GM18867 (cell line): ENCODE results near the gene FGF2.
"Not testable (repeated sequence)": the region's sequence is repeated elsewhere in the genome, so short reads cannot be mapped to it uniquely, and the experiment has no call there.

Experiments
- ATAC-seq: cut with Tn5 transposase; IDR thresholded peaks from one replicate; pipeline ENCODE4 v1.9.1; 2021; ENCODE audit warnings: mild to moderate bottlenecking, moderate library complexity; ENCODE audit not compliant: unreplicated experiment

Gene FGF2

GRCh38 chr4:122844391-122844790, 17.8 kb downstream of the FGF2 start:
- ATAC-seq = not testable (repeated sequence)

- no peak for ATAC-seq
Observed at GRCh38 chr4:122845066-122845465, 18.4 kb downstream of the FGF2 start.

GRCh38 chr4:122845760-122846159, 19.1 kb downstream of the FGF2 start:
- peak; percentile 67 for ATAC-seq

GRCh38 chr4:122847931-122848330, 21.3 kb downstream of the FGF2 start:
- ATAC-seq = no peak

GRCh38 chr4:122849789-122850188, 23.2 kb downstream of the FGF2 start:
- not testable (repeated sequence) for ATAC-seq

GRCh38 chr4:122851568-122851967, 24.9 kb downstream of the FGF2 start:
- peak; percentile 39 for ATAC-seq

- no peak for ATAC-seq
Observed at GRCh38 chr4:122854447-122855352, 28.1 kb downstream of the FGF2 start.

GRCh38 chr4:122855353-122855890, 28.8 kb downstream of the FGF2 start:
- ATAC-seq = no peak

- ATAC-seq = no peak
Observed at GRCh38 chr4:122857160-122857559, 30.5 kb downstream of the FGF2 start.

GRCh38 chr4:122858705-122859104, 32.1 kb downstream of the FGF2 start:
- no peak for ATAC-seq

GRCh38 chr4:122861172-122861943, 34.7 kb downstream of the FGF2 start:
- no peak for ATAC-seq

- ATAC-seq = no peak
Observed at GRCh38 chr4:122863639-122864038, 37.0 kb downstream of the FGF2 start.

- ATAC-seq = no peak
Observed at GRCh38 chr4:122865425-122865824, 38.8 kb downstream of the FGF2 start.

GRCh38 chr4:122868235-122868634, 41.6 kb downstream of the FGF2 start:
- not testable (repeated sequence) for ATAC-seq

- ATAC-seq = no peak
Observed at GRCh38 chr4:122873146-122873545, 46.5 kb downstream of the FGF2 start.

- ATAC-seq = no peak
Observed at GRCh38 chr4:122873821-122874593, 47.4 kb downstream of the FGF2 start.

- ATAC-seq = no peak
Observed at GRCh38 chr4:122875949-122876348, 49.3 kb downstream of the FGF2 start.

GRCh38 chr4:122876456-122876855, 49.8 kb downstream of the FGF2 start:
- no peak for ATAC-seq

- no peak for ATAC-seq
Observed at GRCh38 chr4:122879001-122879400, 52.4 kb downstream of the FGF2 start.

- ATAC-seq = no peak
Observed at GRCh38 chr4:122882857-122883735, 56.5 kb downstream of the FGF2 start.
